Erythroblast (primary cell): ENCODE results near the gene PPFIBP2.

Source experiments
- GATA1 ChIP-seq: IDR thresholded peaks from 2 replicates; pipeline ENCODE4 v1.6.1; 2011; ENCODE audit warnings: low read depth, mild to moderate bottlenecking, control low read depth, low read length, moderate library complexity
- POLR2A ChIP-seq: IDR thresholded peaks from 2 replicates; pipeline ENCODE4 v1.6.1; 2011; ENCODE audit warnings: mild to moderate bottlenecking, low read length

DNA sequence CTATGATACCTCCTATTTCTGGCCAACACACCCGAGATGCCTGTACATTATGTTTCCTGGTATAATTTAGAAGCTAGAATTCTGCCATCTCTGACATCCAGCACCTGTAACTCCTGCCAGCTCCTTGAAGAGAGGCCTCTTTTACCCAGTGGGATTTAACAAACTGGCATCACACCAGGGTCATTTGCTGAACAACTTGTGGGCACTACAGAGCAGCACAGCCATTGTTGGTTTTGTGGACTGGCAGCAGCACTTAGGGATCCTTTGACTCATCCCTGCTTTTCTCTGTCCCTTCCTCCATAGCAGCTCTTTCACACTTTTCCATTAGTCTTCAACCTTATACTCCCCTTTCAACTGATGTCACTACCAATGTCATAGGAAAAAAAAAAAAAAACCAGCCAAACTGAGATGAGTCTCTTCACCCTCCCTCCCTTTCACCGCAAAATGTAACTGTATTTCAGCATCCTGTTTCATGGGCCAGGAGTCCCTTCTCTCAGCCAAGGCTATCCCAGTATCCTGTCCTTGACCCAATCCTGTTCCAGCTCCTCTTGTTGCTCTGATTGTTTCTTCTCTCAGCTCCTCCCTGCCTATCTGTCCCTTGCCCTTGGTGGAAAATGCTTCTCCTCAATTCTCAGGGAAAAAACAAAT, 68.7 kb downstream of the PPFIBP2 start:
- TF ChIP-seq POLR2A (no peak), GATA1 (no peak)
